Cardiac muscle cell (in vitro differentiated cells and primary cell): Measurements from ENCODE around the gene IRAK1. TPM values are rescaled to one million over a fixed set of nuclear protein-coding genes. Genes with fewer than 3 reads are reported as not detected.
A peak's percentile ranks its signal among the peaks of the same experiment; 100 is the strongest.

ENCODE experiments used
- DNase-seq, 2 donors: peaks; one replicate each; pipeline versions ENCODE4 v3.0.0 to v3.0.0-alpha.2; 2010 to 2017; ENCODE audit warnings: low read depth in 1 of 2, low spot score in 1 of 2
- H3K27ac ChIP-seq: fragments of 200-600 bp; sonication (generic); 2 replicates; pipeline ENCODE4 v1.5.1; 2016
- H3K27me3 ChIP-seq: fragments of 200-600 bp; sonication (generic); 2 replicates; pipeline ENCODE4 v1.6.0; 2016; ENCODE audit warnings: control low read depth
- H3K36me3 ChIP-seq: fragments of 200-600 bp; sonication (generic); 2 replicates; pipeline ENCODE4 v1.5.1; 2016; ENCODE audit warnings: control low read depth
- H3K4me1 ChIP-seq: fragments of 200-600 bp; sonication (generic); 2 replicates; pipeline ENCODE4 v1.8.1; 2017; ENCODE audit warnings: low read depth, mild to moderate bottlenecking, mixed run types
- H3K4me3 ChIP-seq: fragments of 200-600 bp; sonication (generic); 2 replicates; pipeline ENCODE4 v1.5.1; 2016; ENCODE audit warnings: mild to moderate bottlenecking
- H3K9me3 ChIP-seq: fragments of 200-600 bp; sonication (generic); 2 replicates; pipeline ENCODE4 v1.5.1; 2017; ENCODE audit warnings: low read depth, mild to moderate bottlenecking, control low read depth
- polyA plus RNA-seq: library from polyadenylated mRNA; unstranded; fragments of >200 nt; fragmentation: Nextera tagmentation; extraction: Ambion mirVana; gene quantifications from 2 replicates; pipeline ENCODE4 v1.2.1, GENCODE V29; 2016
- total RNA-seq: library from RNA; depleted of rRNA; stranded (reverse); fragments of >200 nt; gene quantifications from 2 replicates; pipeline ENCODE4 v1.2.3, GENCODE V29; 2016
- TF ChIP-seq, protein P1 (sequence below): IDR thresholded peaks from 2 replicates; pipeline ENCODE4 v1.5.1; 2012; ENCODE audit warnings: low read depth, mild to moderate bottlenecking, low read length

IRAK1 gene
- total and polyA plus RNA-seq, 2 experiments from 2014 or later: 22.7 to 31.1 TPM

GRCh38 chrX:154032160-154032559 lies 12.5 kb upstream of the IRAK1 start:
- peak overlapping the region; percentile 62 for H3K27ac ChIP-seq
- H3K4me3 ChIP-seq: no peak overlapping the region
- H3K36me3 ChIP-seq: no peaks in the 10 kb centered on the region
- no peaks in the 10 kb centered on the region for H3K9me3 ChIP-seq
- TF ChIP-seq, protein P1, sequence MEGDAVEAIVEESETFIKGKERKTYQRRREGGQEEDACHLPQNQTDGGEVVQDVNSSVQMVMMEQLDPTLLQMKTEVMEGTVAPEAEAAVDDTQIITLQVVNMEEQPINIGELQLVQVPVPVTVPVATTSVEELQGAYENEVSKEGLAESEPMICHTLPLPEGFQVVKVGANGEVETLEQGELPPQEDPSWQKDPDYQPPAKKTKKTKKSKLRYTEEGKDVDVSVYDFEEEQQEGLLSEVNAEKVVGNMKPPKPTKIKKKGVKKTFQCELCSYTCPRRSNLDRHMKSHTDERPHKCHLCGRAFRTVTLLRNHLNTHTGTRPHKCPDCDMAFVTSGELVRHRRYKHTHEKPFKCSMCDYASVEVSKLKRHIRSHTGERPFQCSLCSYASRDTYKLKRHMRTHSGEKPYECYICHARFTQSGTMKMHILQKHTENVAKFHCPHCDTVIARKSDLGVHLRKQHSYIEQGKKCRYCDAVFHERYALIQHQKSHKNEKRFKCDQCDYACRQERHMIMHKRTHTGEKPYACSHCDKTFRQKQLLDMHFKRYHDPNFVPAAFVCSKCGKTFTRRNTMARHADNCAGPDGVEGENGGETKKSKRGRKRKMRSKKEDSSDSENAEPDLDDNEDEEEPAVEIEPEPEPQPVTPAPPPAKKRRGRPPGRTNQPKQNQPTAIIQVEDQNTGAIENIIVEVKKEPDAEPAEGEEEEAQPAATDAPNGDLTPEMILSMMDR: no peak
- H3K27me3 ChIP-seq: no peaks in the 10 kb centered on the region
- no peak for DNase-seq
- peaks cover 20% of the 10 kb centered on the region for H3K4me1 ChIP-seq

- H3K27me3 ChIP-seq: no peaks in the 10 kb centered on the region
These were observed 11.1 kb upstream of the IRAK1 start for GRCh38 chrX:154030715-154031305.

GRCh38 chrX:154030266-154030665 lies 10.6 kb upstream of the IRAK1 start:
- H3K36me3 ChIP-seq: no peaks in the 10 kb centered on the region
- H3K9me3 ChIP-seq: no peaks in the 10 kb centered on the region
- no peak overlapping the region for H3K4me3 ChIP-seq
- peaks cover 33% of the 10 kb centered on the region for H3K4me1 ChIP-seq
- H3K27me3 ChIP-seq: no peaks in the 10 kb centered on the region
- TF ChIP-seq, protein P1: no peak
- DNase-seq: no peak
- no peak overlapping the region for H3K27ac ChIP-seq

More at GRCh38 chrX:154030715-154031305, 11.1 kb upstream of the IRAK1 start:
- Histone ChIP-seq H3K4me3 (no peak overlapping the region), H3K9me3 (no peaks in the 10 kb centered on the region), H3K36me3 (no peaks in the 10 kb centered on the region), H3K4me1 (peaks cover 30% of the 10 kb centered on the region), H3K27ac (peak overlapping the region; percentile 62)
- DNase-seq: no peak
- TF ChIP-seq, protein P1: no peak

DNA sequence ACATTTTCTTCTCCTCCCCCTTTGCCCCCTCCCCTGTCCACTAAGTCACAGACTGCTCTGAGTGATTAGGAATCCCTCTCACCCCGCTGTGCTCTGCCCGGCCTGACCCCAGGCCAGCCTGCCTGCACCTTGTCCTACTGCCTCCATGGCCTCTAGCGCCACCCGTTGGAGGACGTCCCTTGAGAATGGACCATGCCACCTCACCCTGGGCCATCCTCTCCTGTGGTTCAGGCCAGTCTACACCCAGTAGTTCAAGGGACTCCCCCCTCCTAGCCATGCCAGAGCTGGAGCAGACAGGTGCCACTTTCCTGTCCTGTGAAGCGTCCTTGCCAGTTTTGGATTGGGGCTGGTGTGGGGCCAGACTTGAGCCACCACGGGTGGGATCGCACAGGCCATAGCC lies 9.7 kb upstream of the IRAK1 start:
- Histone ChIP-seq H3K4me3 (no peak overlapping the region), H3K9me3 (no peaks in the 10 kb centered on the region), H3K27ac (no peak overlapping the region), H3K36me3 (no peaks in the 10 kb centered on the region), H3K4me1 (peaks cover 36% of the 10 kb centered on the region), H3K27me3 (no peaks in the 10 kb centered on the region)
- TF ChIP-seq, protein P1: no peak
- no peak for DNase-seq

DNA sequence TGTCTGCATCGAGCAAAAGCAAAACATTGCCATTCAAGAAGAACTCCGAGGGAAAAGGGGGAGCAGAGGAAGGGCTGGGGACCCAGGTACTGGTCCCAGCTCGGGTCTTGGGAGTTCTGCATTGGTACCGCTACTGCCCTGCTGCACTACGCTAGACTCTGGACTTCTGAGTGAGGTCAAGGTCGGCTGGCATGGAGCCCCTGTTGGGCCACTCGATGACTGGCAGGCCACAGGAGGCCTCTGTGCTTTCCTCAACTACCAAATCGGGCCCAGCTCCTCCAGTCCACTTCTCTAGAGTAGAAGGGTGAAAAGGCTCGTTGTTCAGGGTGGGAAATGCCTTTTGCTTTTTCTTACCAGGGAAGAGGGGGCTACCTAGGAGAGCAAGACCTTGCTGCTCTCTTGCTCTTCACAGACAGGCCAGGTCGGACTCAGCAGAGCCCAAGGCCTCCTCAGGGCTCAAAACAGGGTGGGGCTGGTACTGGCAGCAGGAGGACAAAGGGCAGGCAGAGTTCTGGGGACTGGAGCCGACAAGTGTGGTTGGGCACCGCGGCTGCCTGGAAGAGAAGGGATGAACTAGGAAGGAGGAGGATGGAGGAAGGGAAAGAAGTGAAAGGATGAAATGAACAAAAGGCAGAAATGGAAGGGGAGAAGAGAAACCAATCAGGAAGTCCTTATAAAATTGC lies 8.9 kb upstream of the IRAK1 start:
- H3K4me1 ChIP-seq: peaks cover 44% of the 10 kb centered on the region
- no peaks in the 10 kb centered on the region for H3K9me3 ChIP-seq
- no peak overlapping the region for H3K27ac ChIP-seq
- no peak for DNase-seq
- H3K36me3 ChIP-seq: no peaks in the 10 kb centered on the region
- TF ChIP-seq, protein P1: no peak
- no peaks in the 10 kb centered on the region for H3K27me3 ChIP-seq
- H3K4me3 ChIP-seq: no peak overlapping the region
